Breast epithelium (tissue), 4 donors: ENCODE measurements around the gene RPL37. TPM values are rescaled to one million over a fixed set of nuclear protein-coding genes. Genes with fewer than 3 reads are reported as not detected.
A peak's percentile ranks its signal among the peaks of the same experiment; 100 is the strongest.

Experiments
- DNase-seq, 2 donors: peaks; one replicate each; pipeline ENCODE4 v3.0.0-alpha.2; 2019; ENCODE audit warnings: low spot score in 2 of 2
- H3K27ac ChIP-seq, 2 donors: fragments of 200-600 bp; sonication (generic) in 1 of 2; one replicate each; pipeline ENCODE4 v1.5.1; 2016 to 2019; ENCODE audit warnings: mild to moderate bottlenecking in 1 of 2
- H3K27me3 ChIP-seq, 2 donors: fragments of 200-600 bp; sonication (generic) in 1 of 2; one replicate each; pipeline versions ENCODE4 v1.5.1 to v1.6.0; 2017 to 2019; ENCODE audit warnings: control low read depth in 1 of 2, mild to moderate bottlenecking in 1 of 2
- H3K36me3 ChIP-seq: fragments of 200-600 bp; one replicate; pipeline ENCODE4 v1.5.1; 2019
- H3K4me1 ChIP-seq, 2 donors: fragments of 200-600 bp; sonication (generic); one replicate each; pipeline ENCODE4 v1.5.1; 2016 to 2019; ENCODE audit warnings: control low read depth in 1 of 2
- H3K4me3 ChIP-seq, 3 donors: fragments of 200-600 bp; sonication (generic); 1 replicate in 2 of 3; 2 replicates in 1 of 3; pipeline ENCODE4 v1.5.1; 2016 to 2019; ENCODE audit warnings: mild to moderate bottlenecking in 3 of 3, moderate library complexity in 2 of 3
- H3K9me3 ChIP-seq, 2 donors: fragments of 200-600 bp; sonication (generic) in 1 of 2; one replicate each; pipeline ENCODE4 v1.5.1; 2016 to 2019; ENCODE audit warnings: control low read depth in 1 of 2
- POLR2A ChIP-seq: fragments of 450-650 bp; IDR thresholded peaks from one replicate; pipeline ENCODE4 v1.6.1; 2016; ENCODE audit warnings: antibody characterized with exemption, mild to moderate bottlenecking, moderate library complexity
- POLR2AphosphoS5 ChIP-seq, 3 donors: sonication (generic); formaldehyde crosslinking; IDR thresholded peaks; one replicate each; pipeline ENCODE4 v1.6.1; 2017; ENCODE audit warnings: antibody characterized with exemption in 3 of 3
- intact Hi-C: fragments of 100-400 bp; cut with DNase I; formaldehyde crosslinking; loops from one replicate; pipeline ENCODE4 v1.15.1; 2023; ENCODE audit warnings: low total_unique reads
- total RNA-seq, 3 donors: library from RNA; depleted of rRNA; stranded (reverse); fragments of >200 nt; gene quantifications; one replicate each; pipeline ENCODE4 v1.1.0, GENCODE V29; 2016
- TF ChIP-seq, protein P1 (sequence below), 3 donors: fragments of 450-650 bp; IDR thresholded peaks; one replicate each; pipeline ENCODE4 v1.5.1; 2016 to 2017; ENCODE audit warnings: antibody characterized with exemption in 3 of 3, mild to moderate bottlenecking in 3 of 3, moderate library complexity in 3 of 3

The RPL37 gene
- total RNA-seq, 3 donors from 2014 or later = 165 to 341 (median 206) TPM

- Histone ChIP-seq H3K9me3 (no peaks in the 10 kb centered on the region), H3K27me3 (no peaks in the 10 kb centered on the region), H3K27ac (peak overlapping the region in 1 of 2 donors; percentile 81), H3K4me1 (no peaks in the 10 kb centered on the region), H3K36me3 (no peaks in the 10 kb centered on the region), H3K4me3 (peak overlapping the region; percentile 43 to 61 (median 44))
- no peak for DNase-seq
- no peak for TF ChIP-seq POLR2AphosphoS5 (IDR thresholded peaks at IDR 0.05)
- TF ChIP-seq POLR2A = no peak
- TF ChIP-seq, protein P1, sequence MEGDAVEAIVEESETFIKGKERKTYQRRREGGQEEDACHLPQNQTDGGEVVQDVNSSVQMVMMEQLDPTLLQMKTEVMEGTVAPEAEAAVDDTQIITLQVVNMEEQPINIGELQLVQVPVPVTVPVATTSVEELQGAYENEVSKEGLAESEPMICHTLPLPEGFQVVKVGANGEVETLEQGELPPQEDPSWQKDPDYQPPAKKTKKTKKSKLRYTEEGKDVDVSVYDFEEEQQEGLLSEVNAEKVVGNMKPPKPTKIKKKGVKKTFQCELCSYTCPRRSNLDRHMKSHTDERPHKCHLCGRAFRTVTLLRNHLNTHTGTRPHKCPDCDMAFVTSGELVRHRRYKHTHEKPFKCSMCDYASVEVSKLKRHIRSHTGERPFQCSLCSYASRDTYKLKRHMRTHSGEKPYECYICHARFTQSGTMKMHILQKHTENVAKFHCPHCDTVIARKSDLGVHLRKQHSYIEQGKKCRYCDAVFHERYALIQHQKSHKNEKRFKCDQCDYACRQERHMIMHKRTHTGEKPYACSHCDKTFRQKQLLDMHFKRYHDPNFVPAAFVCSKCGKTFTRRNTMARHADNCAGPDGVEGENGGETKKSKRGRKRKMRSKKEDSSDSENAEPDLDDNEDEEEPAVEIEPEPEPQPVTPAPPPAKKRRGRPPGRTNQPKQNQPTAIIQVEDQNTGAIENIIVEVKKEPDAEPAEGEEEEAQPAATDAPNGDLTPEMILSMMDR (IDR thresholded peaks at IDR 0.05) = no peak
- intact Hi-C loops = loop anchor here (10.0 kb wide), 1 partner anchor 1358 kb away; no protein-coding TSS in a partner anchor
These were observed 7.3 kb upstream of the RPL37 start for GRCh38 chr5:40842351-40842750.

DNA sequence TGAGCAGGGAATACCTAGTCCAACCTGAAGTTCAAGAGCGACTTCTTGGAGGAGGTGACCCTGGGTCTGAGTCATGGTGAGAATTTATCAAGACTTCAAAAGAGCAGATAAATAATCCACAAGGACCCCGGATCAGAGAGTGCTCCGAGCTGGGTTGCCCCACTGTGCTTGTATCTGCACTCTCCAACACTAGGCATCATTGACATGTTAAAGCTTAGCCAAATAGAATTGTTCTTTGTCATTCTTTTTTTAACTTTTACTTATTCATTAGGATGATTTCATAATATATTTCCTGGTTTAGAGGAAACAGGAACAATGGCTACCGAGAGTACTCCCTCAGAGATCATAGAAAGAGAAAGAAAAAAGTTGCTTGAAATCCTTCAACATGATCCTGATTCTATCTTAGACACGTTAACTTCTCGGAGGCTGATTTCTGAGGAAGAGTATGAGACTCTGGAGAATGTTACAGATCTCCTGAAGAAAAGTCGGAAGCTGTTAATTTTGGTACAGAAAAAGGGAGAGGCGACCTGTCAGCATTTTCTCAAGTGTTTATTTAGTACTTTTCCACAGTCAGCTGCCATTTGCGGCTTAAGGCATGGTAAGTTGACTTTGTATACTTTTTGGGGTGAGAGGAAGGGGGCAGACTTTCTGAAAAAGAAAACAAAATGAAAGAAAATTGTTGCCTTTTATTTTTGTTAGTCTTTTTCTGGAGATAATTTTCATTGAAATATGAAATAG is 6.2 kb upstream of the RPL37 start, which contains the start of gene CARD6:
CARD6 (plus strand) TSS at position 300 of the 738 bp plus-strand sequence; CDS start at position 316, 16 bp downstream.
- Histone ChIP-seq H3K4me1 (no peaks in the 10 kb centered on the region), H3K27me3 (no peaks in the 10 kb centered on the region), H3K4me3 (peak within 1 kb of the TSS; percentile 43 to 61 (median 44)), H3K9me3 (no peaks in the 10 kb centered on the region), H3K36me3 (no peaks in the 10 kb centered on the region), H3K27ac (peak within 1 kb of the TSS; percentile 73 to 81)
- TF ChIP-seq POLR2AphosphoS5 (IDR thresholded peaks at IDR 0.05) = no peak
- no peak for TF ChIP-seq POLR2A
- no peak for DNase-seq
- intact Hi-C loops = loop anchor here (10.0 kb wide), 1 partner anchor 1356 kb away; no protein-coding TSS in a partner anchor

DNA sequence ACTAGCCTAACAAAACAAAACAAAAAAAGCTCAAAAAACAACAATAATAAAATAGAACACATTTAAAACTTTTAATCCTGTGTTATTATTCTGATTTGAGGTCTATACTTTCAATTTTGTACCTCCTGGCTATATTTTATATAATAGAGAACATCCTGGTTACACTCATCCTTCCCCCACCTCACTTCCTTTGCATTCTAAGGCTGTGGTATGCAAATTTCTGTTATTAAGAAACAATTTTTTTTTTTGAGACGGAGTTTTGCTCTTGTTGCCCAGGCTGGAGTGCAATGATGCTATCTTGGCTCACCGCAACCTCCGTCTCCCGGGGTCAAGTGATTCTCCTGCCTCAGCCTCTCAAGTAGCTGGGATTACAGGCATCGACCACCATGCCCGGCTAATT is 3.1 kb upstream of the RPL37 start:
- Histone ChIP-seq H3K27ac (no peak overlapping the region), H3K36me3 (no peaks in the 10 kb centered on the region), H3K4me3 (no peak overlapping the region), H3K4me1 (peaks cover 0 to 6% of the 10 kb centered on the region in 2 donors), H3K9me3 (no peaks in the 10 kb centered on the region), H3K27me3 (no peaks in the 10 kb centered on the region)
- no peak for TF ChIP-seq POLR2A
- TF ChIP-seq POLR2AphosphoS5 (IDR thresholded peaks at IDR 0.05) = no peak
- TF ChIP-seq, protein P1 (IDR thresholded peaks at IDR 0.05) = no peak
- intact Hi-C loops = no loop called here
- DNase-seq = no peak

DNA sequence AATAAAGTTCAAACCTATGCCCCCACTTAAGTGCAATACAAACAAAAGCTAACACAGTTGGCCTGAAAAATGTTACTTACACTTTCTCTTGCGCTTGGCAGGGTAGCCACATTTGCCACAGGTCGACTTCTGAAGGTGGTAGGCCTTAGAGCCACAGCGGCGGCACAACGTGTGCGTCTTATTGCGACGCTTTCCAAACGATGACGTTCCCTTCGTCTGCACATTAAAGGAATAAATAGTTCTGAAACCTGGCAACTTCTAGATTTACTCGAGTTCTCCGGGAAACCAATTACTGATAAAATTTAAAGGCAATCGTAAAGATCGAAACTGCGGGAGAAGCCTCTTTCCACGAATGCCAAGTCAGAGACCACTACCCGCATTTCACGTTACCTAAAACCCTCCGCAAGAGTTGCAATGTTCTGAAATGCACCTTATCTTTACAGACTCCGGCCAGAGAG is 602 bp downstream of the RPL37 start:
- Histone ChIP-seq H3K36me3 (no peaks in the 10 kb centered on the region), H3K4me3 (peak overlapping the region; percentile 74 to 88 (median 75)), H3K27me3 (no peaks in the 10 kb centered on the region), H3K27ac (peak overlapping the region; percentile 97 to 99), H3K4me1 (peaks cover 0 to 8% of the 10 kb centered on the region in 2 donors), H3K9me3 (no peaks in the 10 kb centered on the region)
- TF ChIP-seq POLR2A = no peak
- TF ChIP-seq, protein P1 (IDR thresholded peaks at IDR 0.05) = no peak
- intact Hi-C loops = no loop called here
- DNase-seq = no peak

DNA sequence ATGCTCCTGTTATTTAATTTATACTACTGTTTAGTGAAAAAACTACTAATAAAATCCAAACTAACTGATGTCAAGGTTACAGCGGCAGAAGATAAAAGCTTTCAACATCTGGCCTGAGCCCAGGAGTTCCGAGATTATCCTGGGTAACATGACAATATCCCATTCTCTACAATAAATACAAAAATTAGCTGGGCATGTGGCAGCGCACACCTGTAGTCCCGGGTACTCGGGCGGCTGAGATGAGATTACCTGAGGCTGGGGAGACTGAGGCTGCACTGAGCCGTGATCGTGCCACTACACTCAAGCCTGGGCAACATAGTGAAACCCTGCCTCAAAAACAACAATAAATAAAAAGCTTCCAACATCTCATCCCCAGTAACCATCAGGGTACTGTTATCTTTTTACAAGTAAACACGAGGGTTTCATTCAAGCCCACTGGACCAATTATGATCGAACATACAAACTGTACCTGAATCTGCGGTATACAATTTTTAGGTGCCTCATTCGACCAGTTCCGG is 1.3 kb downstream of the RPL37 start:
- no peak for TF ChIP-seq POLR2AphosphoS5 (IDR thresholded peaks at IDR 0.05)
- TF ChIP-seq POLR2A = no peak
- TF ChIP-seq, protein P1 (IDR thresholded peaks at IDR 0.05) = no peak
- Histone ChIP-seq H3K4me3 (peak overlapping the region; percentile 74 to 88 (median 75)), H3K27me3 (no peaks in the 10 kb centered on the region), H3K4me1 (peaks cover 0 to 8% of the 10 kb centered on the region in 2 donors), H3K9me3 (no peaks in the 10 kb centered on the region), H3K36me3 (no peaks in the 10 kb centered on the region), H3K27ac (peak overlapping the region; percentile 97 to 99)
- intact Hi-C loops = no loop called here
- DNase-seq = no peak
